CD14-positive monocyte (primary cell): Measurements from ENCODE around the gene RIBC1. TPM values are rescaled to one million over a fixed set of nuclear protein-coding genes. Genes with fewer than 3 reads are reported as not detected.

ENCODE experiments used
- DNase-seq, 3 donors: peaks; one replicate each; pipeline ENCODE4 v3.0.0-alpha.2; 2011 to 2022
- H2AFZ ChIP-seq: 2 replicates; pipeline ENCODE4 v1.6.0; 2012; ENCODE audit warnings: mild to moderate bottlenecking, low read depth, low read length, inconsistent platforms; ENCODE audit not compliant: insufficient read depth, poor library complexity, severe bottlenecking
- H3K27ac ChIP-seq, 2 donors: 1 replicate in 1 of 2; 2 replicates in 1 of 2; pipeline ENCODE4 v1.5.1; 2012 to 2013; ENCODE audit warnings: low read length in 2 of 2, control low read depth in 1 of 2, inconsistent platforms in 1 of 2, low read depth in 1 of 2, mild to moderate bottlenecking in 1 of 2
- H3K27me3 ChIP-seq, 2 donors: one replicate each; pipeline versions ENCODE4 v1.6.0 to v1.6.1; 2011 to 2013; ENCODE audit warnings: low read length in 2 of 2; ENCODE audit not compliant: control insufficient read depth in 2 of 2, insufficient read depth in 2 of 2
- H3K36me3 ChIP-seq, 2 donors: replicated peaks in 1 of 2; 1 replicate in 1 of 2; 2 replicates in 1 of 2; pipeline versions ENCODE4 v1.5.1 to v1.6.1; 2012 to 2013; ENCODE audit warnings: low read length in 2 of 2, control low read depth in 1 of 2, inconsistent platforms in 1 of 2, mild to moderate bottlenecking in 1 of 2; ENCODE audit not compliant: insufficient read depth in 2 of 2, control insufficient read depth in 1 of 2
- H3K4me1 ChIP-seq, 2 donors: 1 replicate in 1 of 2; 2 replicates in 1 of 2; pipeline versions ENCODE4 v1.5.1 to v1.6.1; 2012 to 2013; ENCODE audit warnings: low read length in 2 of 2, control low read depth in 1 of 2, inconsistent platforms in 1 of 2, mild to moderate bottlenecking in 1 of 2, moderate library complexity in 1 of 2; ENCODE audit not compliant: insufficient read depth in 2 of 2, control insufficient read depth in 1 of 2
- H3K4me2 ChIP-seq: replicated peaks from 2 replicates; pipeline ENCODE3; 2012; ENCODE audit warnings: low read length, moderate library complexity, mild to moderate bottlenecking; ENCODE audit not compliant: poor library complexity, severe bottlenecking; ENCODE audit errors: extremely low read depth
- H3K4me3 ChIP-seq, 3 experiments: fragments of 200-600 bp in 1 of 3; sonication (generic) in 1 of 3; replicated peaks in 1 of 3; 1 replicate in 2 of 3; 2 replicates in 1 of 3; pipeline ENCODE4 v1.5.1; 2011 to 2013; ENCODE audit warnings: low read length in 3 of 3, mild to moderate bottlenecking in 3 of 3, control low read depth in 2 of 3, low read depth in 2 of 3, inconsistent platforms in 1 of 3, moderate library complexity in 1 of 3
- H3K79me2 ChIP-seq: 2 replicates; pipeline ENCODE4 v1.6.0; 2012; ENCODE audit warnings: mild to moderate bottlenecking, control low read depth, inconsistent platforms, low read length, moderate library complexity; ENCODE audit not compliant: insufficient read depth
- H3K9ac ChIP-seq: 2 replicates; pipeline ENCODE4 v1.6.0; 2017; ENCODE audit warnings: low read length, mild to moderate bottlenecking; ENCODE audit not compliant: insufficient read depth, poor library complexity, severe bottlenecking
- H3K9me3 ChIP-seq, 2 donors: replicated peaks in 1 of 2; 1 replicate in 1 of 2; 2 replicates in 1 of 2; pipeline versions ENCODE4 v1.5.1 to v1.6.1; 2012 to 2013; ENCODE audit warnings: low read length in 2 of 2, control low read depth in 1 of 2; ENCODE audit not compliant: control insufficient read depth in 1 of 2, insufficient read depth in 1 of 2
- H4K20me1 ChIP-seq: 2 replicates; pipeline ENCODE4 v1.6.0; 2012; ENCODE audit warnings: mild to moderate bottlenecking, low read length, control low read depth, moderate library complexity; ENCODE audit not compliant: insufficient read depth
- H3K27ac Mint-ChIP-seq, 7 donors: one replicate each; pipeline ENCODE4 v1.8.0; 2020; ENCODE audit warnings: mild to moderate bottlenecking in 7 of 7, mixed read lengths in 7 of 7, moderate library complexity in 6 of 7, inconsistent platforms in 2 of 7
- H3K27me3 Mint-ChIP-seq, 3 donors: one replicate each; pipeline ENCODE4 v1.8.0; 2021 to 2022; ENCODE audit warnings: low read depth in 3 of 3, mild to moderate bottlenecking in 3 of 3, mixed read lengths in 3 of 3, moderate library complexity in 3 of 3, inconsistent platforms in 1 of 3
- H3K36me3 Mint-ChIP-seq, 2 donors: one replicate each; pipeline ENCODE4 v1.8.0; 2020; ENCODE audit warnings: mixed read lengths in 2 of 2, inconsistent platforms in 1 of 2, mild to moderate bottlenecking in 1 of 2
- H3K4me1 Mint-ChIP-seq: one replicate; pipeline ENCODE4 v1.8.0; 2020; ENCODE audit warnings: mild to moderate bottlenecking, mixed read lengths
- H3K4me3 Mint-ChIP-seq, 2 donors: one replicate each; pipeline ENCODE4 v1.8.0; 2020; ENCODE audit warnings: mild to moderate bottlenecking in 2 of 2, mixed read lengths in 2 of 2, moderate library complexity in 1 of 2
- H3K9me3 Mint-ChIP-seq, 7 donors: one replicate each; pipeline ENCODE4 v1.8.0; 2020 to 2022; ENCODE audit warnings: mixed read lengths in 7 of 7, mild to moderate bottlenecking in 6 of 7, moderate library complexity in 6 of 7, inconsistent platforms in 2 of 7
- CTCF ChIP-seq: fragments of 200-600 bp; IDR thresholded peaks from one replicate; pipeline ENCODE4 v1.8.0; 2022; ENCODE audit warnings: antibody characterized with exemption, mild to moderate bottlenecking
- WGBS: methylation state at CpG from one replicate; pipeline ENCODE4 v1.1.5; 2013; ENCODE audit warnings: missing lambda C conversion rate; ENCODE audit not compliant: insufficient coverage; 5-methylcytosine and 5-hydroxymethylcytosine counted together
- intact Hi-C, 2 donors: fragments of 100-400 bp; cut with micrococcal nuclease; formaldehyde crosslinking; loops; one replicate each; pipeline versions ENCODE4 v1.15.0 to v1.15.1; 2023
- polyA plus RNA-seq, 3 donors: library from polyadenylated mRNA; depleted of rRNA in 1 of 3; unstranded in 2 of 3; stranded (reverse) in 1 of 3; fragments of 300-500 nt in 2 of 3; fragments of >200 nt in 1 of 3; fragmentation: Illumina TruSeq in 2 of 3; gene quantifications; 1 replicate in 2 of 3; 2 replicates in 1 of 3; pipeline ENCODE4 v1.2.3, GENCODE V29; 2012 to 2021

RIBC1 gene
- polyA plus RNA-seq, 3 donors: 0.31 to 0.35 TPM; not detected in 1

GRCh38 chrX:53421125-53421524 lies 1.5 kb upstream of the RIBC1 start:
- peaks cover 23% of the 10 kb centered on the region for H3K4me1 Mint-ChIP-seq
- no peak for TF ChIP-seq CTCF
- H2AFZ ChIP-seq: no peak overlapping the region
- H3K4me3 ChIP-seq: peak overlapping the region in 1 of 3 experiments; percentile 86
- peak overlapping the region in 1 of 2 donors; percentile 90 for H3K27ac ChIP-seq
- H3K9ac ChIP-seq: peak overlapping the region; percentile 90
- peaks cover 17 to 29% of the 10 kb centered on the region in 2 donors for H3K4me1 ChIP-seq
- H3K27me3 Mint-ChIP-seq: peaks cover 0 to 4% (median 0%) of the 10 kb centered on the region in 3 donors
- H3K36me3 ChIP-seq: peaks cover 0 to 9% of the 10 kb centered on the region in 2 donors
- no CpG with 5 or more reads among the region's 2 CpGs for WGBS
- peak overlapping the region in 4 of 7 donors; percentile 40 to 97 (median 82) for H3K27ac Mint-ChIP-seq
- no peak overlapping the region for H3K4me3 Mint-ChIP-seq
- H3K4me2 ChIP-seq: peak overlapping the region; percentile 92
- H3K9me3 ChIP-seq: no peaks in the 10 kb centered on the region
- no peaks in the 10 kb centered on the region for H3K27me3 ChIP-seq
- H3K79me2 ChIP-seq: peaks cover 60% of the 10 kb centered on the region
- intact Hi-C loops: no loop called here
- H4K20me1 ChIP-seq: peaks cover 53% of the 10 kb centered on the region
- peaks cover 0 to 3% (median 0%) of the 10 kb centered on the region in 7 donors for H3K9me3 Mint-ChIP-seq
- peaks cover 5 to 12% of the 10 kb centered on the region in 2 donors for H3K36me3 Mint-ChIP-seq
- no peak for DNase-seq

- Histone ChIP-seq H3K4me2 (peak overlapping the region; percentile 92), H3K4me1 (peaks cover 17 to 29% of the 10 kb centered on the region in 2 donors), H3K27me3 (no peaks in the 10 kb centered on the region), H3K36me3 (peaks cover 0 to 8% of the 10 kb centered on the region in 2 donors), H4K20me1 (peaks cover 53% of the 10 kb centered on the region), H3K9me3 (no peaks in the 10 kb centered on the region), H3K79me2 (peaks cover 55% of the 10 kb centered on the region), H3K27ac (peak overlapping the region; percentile 90 to 95), H2AFZ (peak overlapping the region; percentile 97), H3K9ac (peak overlapping the region; percentile 90), H3K4me3 (peak overlapping the region; percentile 58 to 93 (median 86))
- Mint-ChIP-seq H3K27me3 (peaks cover 0 to 5% (median 0%) of the 10 kb centered on the region in 3 donors), H3K4me1 (peaks cover 23% of the 10 kb centered on the region), H3K9me3 (peaks cover 0 to 3% (median 0%) of the 10 kb centered on the region in 7 donors), H3K4me3 (peak overlapping the region; percentile 85 to 89), H3K36me3 (peaks cover 5 to 9% of the 10 kb centered on the region in 2 donors), H3K27ac (peak overlapping the region; percentile 91 to 97 (median 95))
- TF ChIP-seq CTCF: no peak
- WGBS: 0% methylated on average over 8 of the region's 15 CpGs
- intact Hi-C loops: no loop called here
- DNase-seq: no peak
These were observed 944 bp upstream of the RIBC1 start for GRCh38 chrX:53421772-53422085.
